ELR (cell line): Measurements from ENCODE around the gene LRRC3C.

Experiments
- DNase-seq: peaks from one replicate; pipeline ENCODE4 v3.0.0-alpha.2; 2015; ENCODE audit warnings: low read depth

LRRC3C gene

GRCh38 chr17:39949028-39949427, 21.5 kb downstream of the LRRC3C start:
- no peak for DNase-seq

GRCh38 chr17:39950871-39951348, 23.4 kb downstream of the LRRC3C start:
- no peak for DNase-seq

- no peak for DNase-seq
These were observed 24.6 kb downstream of the LRRC3C start for GRCh38 chr17:39951924-39952679.

- peak; percentile 96 for DNase-seq
These were observed 25.3 kb downstream of the LRRC3C start for GRCh38 chr17:39952680-39953470.

- no peak for DNase-seq
These were observed 25.9 kb downstream of the LRRC3C start for GRCh38 chr17:39953471-39953888.

- peak; percentile 30 for DNase-seq
These were observed 27.3 kb downstream of the LRRC3C start for GRCh38 chr17:39954876-39955275.

- no peak for DNase-seq
These were observed 28.2 kb downstream of the LRRC3C start for GRCh38 chr17:39955726-39956225.

GRCh38 chr17:39960524-39961041, 33.1 kb downstream of the LRRC3C start:
- DNase-seq = no peak

- DNase-seq = no peak
These were observed 35.2 kb downstream of the LRRC3C start, which contains the start of gene GSDMA for GRCh38 chr17:39962642-39963220. Gene GSDMA, plus strand, starts transcription at chr17:39963004. Its CDS starts 2,684 bp downstream, at chr17:39965688.

DNA sequence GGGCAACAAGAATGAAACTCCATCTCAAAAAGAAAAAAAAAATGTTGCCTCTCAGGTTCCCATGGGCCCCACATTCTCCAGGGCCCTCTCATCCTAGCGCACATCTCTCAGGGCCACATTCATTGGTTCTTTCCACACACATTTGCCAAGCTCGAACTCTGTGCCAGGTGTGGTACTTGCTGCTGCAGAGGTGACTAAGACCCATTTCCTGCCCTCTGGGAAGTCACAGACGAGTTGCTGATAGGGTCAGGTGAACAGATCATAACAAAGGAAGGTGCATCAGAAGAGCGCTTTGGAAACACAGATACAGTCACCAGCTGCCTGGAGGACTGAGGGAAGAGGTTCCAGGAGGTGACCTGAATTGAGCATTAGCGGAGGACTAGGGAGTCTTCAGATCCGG, 36.3 kb downstream of the LRRC3C start:
- DNase-seq = no peak

DNA sequence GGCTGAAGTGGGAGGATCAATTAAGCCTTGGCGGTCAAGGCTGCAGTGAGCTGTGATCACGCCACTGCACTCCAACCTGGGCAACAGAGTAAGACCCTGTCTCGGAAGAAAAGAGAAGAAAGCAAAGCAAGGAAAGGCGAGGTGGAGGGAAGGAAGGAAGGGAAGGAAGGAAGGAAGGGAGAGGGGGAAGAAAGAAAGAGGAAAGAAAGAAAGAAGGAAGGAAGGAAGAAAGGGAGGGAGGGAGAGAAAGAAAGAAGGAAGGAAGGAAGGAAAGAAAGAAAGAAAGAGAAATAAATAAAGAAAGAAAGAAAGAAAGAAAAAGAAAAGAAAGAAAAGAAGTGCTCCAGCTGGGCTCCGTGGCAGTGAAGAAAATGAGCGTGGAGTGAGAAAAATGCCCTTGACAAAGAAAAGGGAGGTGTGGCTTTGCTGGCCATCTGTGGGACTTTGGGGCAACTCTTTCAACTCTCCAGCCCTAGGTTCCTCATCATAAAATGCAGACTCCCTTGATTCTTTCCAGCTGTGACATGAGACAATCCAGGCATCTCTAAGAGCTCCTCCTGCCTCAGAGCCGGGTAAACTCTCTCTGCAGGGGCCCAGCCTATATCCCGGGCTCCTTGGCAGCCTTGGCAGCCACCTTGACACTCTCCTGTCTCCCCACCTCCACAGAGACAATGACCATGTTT, 37.6 kb downstream of the LRRC3C start:
- DNase-seq = no peak

DNA sequence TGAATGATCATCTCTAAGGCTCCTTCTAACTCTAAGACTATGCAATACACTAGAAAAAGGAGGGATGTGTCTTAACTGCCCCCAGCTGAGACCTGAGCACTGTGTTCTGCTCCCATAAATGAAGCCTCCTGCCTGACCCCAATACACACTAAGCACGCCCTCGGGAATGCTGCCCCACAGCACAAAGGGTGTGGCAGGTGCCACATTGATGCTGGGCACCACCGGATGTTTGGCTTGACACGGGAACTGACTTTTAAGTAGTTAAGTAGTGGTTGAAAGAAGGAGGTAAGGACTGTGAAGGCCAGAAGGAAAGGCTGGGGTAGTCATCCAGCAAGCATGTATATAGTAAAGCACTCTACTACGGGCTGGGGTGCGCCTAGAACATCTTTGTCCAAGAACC, 39.2 kb downstream of the LRRC3C start:
- no peak for DNase-seq

DNA sequence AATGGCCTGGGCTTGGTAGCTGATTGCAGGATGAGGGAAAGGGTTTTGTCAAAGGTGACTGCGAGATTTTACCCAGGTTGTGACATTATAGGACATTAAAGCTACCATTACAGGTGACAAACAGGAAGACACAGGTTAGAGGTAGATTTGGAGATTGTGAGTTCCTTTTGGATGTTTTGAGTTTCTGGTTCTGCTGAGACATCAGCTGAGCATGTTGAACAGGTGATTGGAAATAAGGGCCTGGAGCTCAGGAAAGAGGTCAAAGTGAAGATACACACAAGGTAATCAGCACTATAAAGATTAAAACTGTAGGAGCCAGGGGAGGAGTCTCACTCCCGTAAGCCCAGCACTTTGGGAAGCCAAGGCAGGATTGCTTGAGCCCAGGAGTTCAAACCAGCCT, 41.2 kb downstream of the LRRC3C start:
- no peak for DNase-seq

DNA sequence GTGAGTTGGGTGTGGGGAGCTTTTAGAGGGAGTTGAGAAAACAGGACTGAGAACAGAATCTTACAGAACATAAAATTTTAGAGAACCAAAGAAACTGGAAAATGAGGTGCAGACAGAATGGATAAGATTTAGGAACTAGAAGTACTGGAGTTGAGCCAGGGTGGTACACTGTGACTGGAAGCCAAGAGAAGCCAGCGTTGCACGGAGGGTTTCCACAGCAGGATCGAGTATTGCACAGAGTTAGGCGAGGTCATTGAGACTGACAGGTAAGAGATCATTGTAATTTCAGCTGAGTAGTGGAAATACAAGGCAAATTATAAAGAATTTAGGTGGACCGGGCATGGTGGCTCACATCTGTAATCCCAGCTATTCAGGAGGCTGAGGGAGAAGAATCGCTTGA, 41.8 kb downstream of the LRRC3C start:
- no peak for DNase-seq

GRCh38 chr17:39970157-39970692, 42.7 kb downstream of the LRRC3C start:
- DNase-seq = no peak

DNA sequence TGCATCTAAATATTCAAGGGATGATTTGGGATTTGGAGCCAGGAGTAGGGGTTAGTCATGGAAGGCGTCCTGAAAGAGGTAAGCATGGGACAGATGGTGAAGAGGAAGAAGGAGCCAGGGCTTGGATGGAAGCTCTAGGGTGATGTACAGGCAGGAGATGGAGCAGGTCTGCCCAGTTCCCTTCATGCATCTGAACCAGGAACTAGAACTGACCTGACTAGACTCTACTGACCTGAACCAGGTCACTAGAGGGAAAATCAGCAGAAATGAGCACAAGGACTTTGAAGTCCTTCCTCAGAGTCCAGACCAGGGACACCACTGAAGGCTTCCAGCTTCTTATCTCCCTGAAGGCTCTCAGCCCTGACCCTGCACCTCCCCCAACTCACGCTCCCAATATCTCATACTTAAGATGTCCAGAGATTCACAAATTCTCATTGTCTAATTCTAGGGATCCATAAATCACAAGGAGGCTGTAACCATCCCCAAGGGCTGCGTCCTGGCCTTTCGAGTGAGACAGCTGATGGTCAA, 43.6 kb downstream of the LRRC3C start:
- no peak for DNase-seq

GRCh38 chr17:39972271-39972670, 44.7 kb downstream of the LRRC3C start:
- DNase-seq = no peak

GRCh38 chr17:39973496-39973895, 46.0 kb downstream of the LRRC3C start:
- no peak for DNase-seq

DNA sequence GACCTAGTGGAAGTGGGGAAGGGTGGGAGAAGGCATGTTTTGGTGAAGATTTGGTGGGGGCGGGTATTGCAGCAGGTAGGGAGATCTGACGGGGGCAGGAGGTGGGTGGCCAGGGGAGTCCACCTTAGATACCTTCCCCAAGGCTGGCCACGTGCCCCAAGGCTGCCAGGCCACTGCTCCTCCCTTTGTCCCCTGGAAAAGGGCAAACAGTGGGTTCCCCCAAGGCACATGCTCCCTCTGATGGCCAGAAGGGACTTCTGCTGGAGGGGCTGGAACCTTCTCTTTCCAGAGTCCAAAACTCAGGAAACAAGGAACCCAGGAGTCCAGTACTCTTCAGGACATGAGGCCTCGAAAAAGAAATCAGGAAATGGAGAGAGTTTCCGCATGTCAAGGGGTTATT, 46.9 kb downstream of the LRRC3C start:
- no peak for DNase-seq

DNA sequence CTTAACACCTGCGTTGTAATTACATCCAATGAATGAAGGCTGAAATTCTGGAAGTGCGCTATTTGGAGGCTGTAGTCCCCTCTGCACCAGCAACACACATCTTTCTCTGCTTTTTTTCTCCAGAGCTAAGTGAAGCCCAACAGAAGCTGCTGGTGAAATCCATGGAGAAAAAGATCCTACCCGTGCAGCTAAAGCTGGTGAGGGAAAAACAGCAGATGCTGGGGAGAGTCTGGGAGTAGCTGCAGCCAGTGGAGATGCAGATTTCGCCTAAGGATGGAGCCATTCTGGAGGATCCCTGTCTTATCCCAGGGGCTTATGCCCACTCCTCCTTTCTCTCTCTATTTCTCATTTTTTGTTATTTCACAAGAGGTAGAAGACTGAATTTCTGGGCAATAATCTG, 48.3 kb downstream of the LRRC3C start:
- DNase-seq = no peak

GRCh38 chr17:39979016-39979670, 51.6 kb downstream of the LRRC3C start:
- DNase-seq = peak; percentile 96
